HCT116 (cell line): Measurements from ENCODE around the gene USPL1. TPM values are rescaled to one million over a fixed set of nuclear protein-coding genes. Genes with fewer than 3 reads are reported as not detected.
A peak's percentile ranks its signal among the peaks of the same experiment; 100 is the strongest.

ENCODE experiments used
- ATAC-seq: fragments of 200-7000 bp; cut with Tn5 transposase; 2 replicates; pipeline ENCODE4 v1.9.1; 2020; ENCODE audit warnings: mild to moderate bottlenecking, moderate library complexity
- Bru-seq: library from RNA; stranded (reverse); fragments of 400-500 nt; gene quantifications from one replicate; lab custom pipeline; 2021; lab: Mats Ljungman, UMichigan
- BruChase-seq, 2 experiments: library from RNA; stranded (reverse); fragments of 400-500 nt; gene quantifications; one replicate each; lab custom pipeline; 2021; lab: Mats Ljungman, UMichigan
- BruUV-seq: library from RNA; stranded (reverse); fragments of 400-500 nt; replicated peaks from 2 replicates; lab custom pipeline; 2021; lab: Mats Ljungman, UMichigan
- CTCF ChIA-PET: fragments of 300-600 bp; sonication (Branson Sonifier 250); formaldehyde crosslinking; loops from one replicate; lab custom pipeline; 2021; ENCODE audit warnings: antibody characterized with exemption; lab: Charles Lee
- POLR2A ChIA-PET: fragments of 300-600, 350-600 bp; sonication (Branson Sonifier 250); formaldehyde crosslinking; loops from one replicate; lab custom pipeline; 2021; ENCODE audit warnings: antibody characterized with exemption; lab: Charles Lee
- RAD21 ChIA-PET, 2 experiments: fragments of 300-600 bp; sonication (Branson Sonifier 250); formaldehyde crosslinking; loops; one replicate each; lab custom pipeline; 2023; ENCODE audit warnings: low total read pairs in 2 of 2; ENCODE audit not compliant: uncharacterized antibody in 2 of 2, unreplicated experiment in 2 of 2, low non-redundant PET in 1 of 2; lab: Charles Lee
- DNase-seq: peaks from one replicate; pipeline ENCODE4 v3.0.0-alpha.2; 2010; ENCODE audit warnings: low read depth, low spot score
- H2AFZ ChIP-seq: fragments of 200-600 bp; shearing (Covaris generic), sonication (generic); 2 replicates; pipeline ENCODE4 v1.6.1; 2017; ENCODE audit warnings: low read depth, mixed run types, mixed read lengths, antibody characterized with exemption, low read length; ENCODE audit not compliant: poor library complexity, severe bottlenecking
- H3K27ac ChIP-seq: 2 replicates; pipeline ENCODE4 v1.5.1; 2012; ENCODE audit warnings: low read depth, low read length
- H3K27me3 ChIP-seq: fragments of 200-600 bp; sonication (generic); 2 replicates; pipeline ENCODE4 v1.6.1; 2016; ENCODE audit warnings: mixed run types, low read length, mixed read lengths; ENCODE audit not compliant: insufficient read depth
- H3K36me3 ChIP-seq, 2 experiments: fragments of 200-500 bp in 1 of 2; fragments of 200-600 bp in 1 of 2; sonication (Bioruptor generic) in 1 of 2; sonication (generic) in 1 of 2; 2 replicates each; pipeline versions ENCODE4 v1.5.1 to v1.6.1; 2014 to 2016; ENCODE audit warnings: low read length in 2 of 2, inconsistent platforms in 1 of 2, mixed read lengths in 1 of 2, mixed run types in 1 of 2; ENCODE audit not compliant: insufficient read depth in 2 of 2, control insufficient read depth in 1 of 2
- H3K4me1 ChIP-seq, 2 experiments: fragments of 200-600 bp in 1 of 2; sonication (generic) in 1 of 2; 2 replicates each; pipeline versions ENCODE4 v1.5.1 to v1.6.1; 2012 to 2017; ENCODE audit warnings: low read length in 2 of 2, inconsistent platforms in 1 of 2, mild to moderate bottlenecking in 1 of 2, mixed read lengths in 1 of 2, mixed run types in 1 of 2, moderate library complexity in 1 of 2; ENCODE audit not compliant: insufficient read depth in 2 of 2, control insufficient read depth in 1 of 2
- H3K4me2 ChIP-seq: fragments of 200-600 bp; sonication (generic); 2 replicates; pipeline ENCODE4 v1.6.1; 2017; ENCODE audit warnings: mixed run types, low read length, mixed read lengths
- H3K4me3 ChIP-seq, 2 experiments: fragments of 200-600 bp in 1 of 2; sonication (generic) in 1 of 2; replicated peaks in 1 of 2; 2 replicates each; pipeline ENCODE4 v1.5.1; 2011 to 2016; ENCODE audit warnings: low read length in 2 of 2, control low read depth in 1 of 2, low read depth in 1 of 2, mild to moderate bottlenecking in 1 of 2, mixed read lengths in 1 of 2, mixed run types in 1 of 2
- H3K79me2 ChIP-seq: fragments of 200-600 bp; sonication (generic); 2 replicates; pipeline ENCODE4 v1.6.1; 2017; ENCODE audit warnings: mild to moderate bottlenecking, mixed run types, low read length, moderate library complexity, mixed read lengths; ENCODE audit not compliant: insufficient read depth
- H3K9ac ChIP-seq: fragments of 200-600 bp; sonication (generic); 2 replicates; pipeline ENCODE4 v1.6.1; 2016; ENCODE audit warnings: low read length, mixed read lengths
- H3K9me2 ChIP-seq: fragments of 200-600 bp; sonication (generic), shearing (Covaris generic); 2 replicates; pipeline ENCODE4 v1.6.1; 2017; ENCODE audit warnings: mixed run types, mild to moderate bottlenecking, moderate library complexity; ENCODE audit not compliant: insufficient read depth
- H3K9me3 ChIP-seq, 2 experiments: fragments of 200-500 bp in 1 of 2; fragments of 200-600 bp in 1 of 2; sonication (Bioruptor generic) in 1 of 2; sonication (generic) in 1 of 2; 2 replicates each; pipeline ENCODE4 v1.6.1; 2014 to 2017; ENCODE audit warnings: low read length in 2 of 2, mixed read lengths in 2 of 2, inconsistent platforms in 1 of 2, low read depth in 1 of 2, mild to moderate bottlenecking in 1 of 2, mixed run types in 1 of 2, moderate library complexity in 1 of 2; ENCODE audit not compliant: control insufficient read depth in 1 of 2, insufficient read depth in 1 of 2
- H4K20me1 ChIP-seq: fragments of 200-600 bp; sonication (generic), shearing (Covaris generic); 2 replicates; pipeline ENCODE4 v1.6.1; 2017; ENCODE audit warnings: mixed run types, mild to moderate bottlenecking, moderate library complexity; ENCODE audit not compliant: insufficient read depth
- ATF3 ChIP-seq: IDR thresholded peaks from 2 replicates; pipeline ENCODE4 v1.6.1; 2012
- ELF1 ChIP-seq: IDR thresholded peaks from 2 replicates; pipeline ENCODE4 v1.6.1; 2012; ENCODE audit warnings: low read depth, borderline replicate concordance
- EZH2 ChIP-seq: fragments of 200-600 bp; sonication (generic); IDR thresholded peaks from 2 replicates; pipeline ENCODE4 v1.6.1; 2017; ENCODE audit warnings: antibody characterized with exemption, mixed run types
- EZH2phosphoT487 ChIP-seq: fragments of 200-600 bp; IDR thresholded peaks from 2 replicates; pipeline ENCODE4 v1.6.1; 2018; ENCODE audit warnings: antibody characterized with exemption, borderline replicate concordance
- JUND ChIP-seq: IDR thresholded peaks from 2 replicates; pipeline ENCODE4 v1.6.1; 2012
- POLR2A ChIP-seq: IDR thresholded peaks from 2 replicates; pipeline ENCODE4 v1.7.0; 2011; ENCODE audit warnings: borderline replicate concordance; ENCODE audit not compliant: insufficient read depth, insufficient read length; ENCODE audit errors: extremely low read depth
- POLR2AphosphoS5 ChIP-seq: IDR thresholded peaks from 2 replicates; pipeline ENCODE4 v1.6.1; 2011; ENCODE audit warnings: mild to moderate bottlenecking, low read depth, low read length, moderate library complexity
- SRF ChIP-seq: IDR thresholded peaks from 2 replicates; pipeline ENCODE4 v1.6.1; 2012; ENCODE audit warnings: low read depth
- TCF7L2 ChIP-seq: IDR thresholded peaks from 2 replicates; pipeline ENCODE4 v1.7.0; 2011; ENCODE audit warnings: borderline replicate concordance, inconsistent platforms; ENCODE audit not compliant: insufficient read depth, insufficient read length; ENCODE audit errors: extremely low read depth
- YY1 ChIP-seq: IDR thresholded peaks from 2 replicates; pipeline ENCODE4 v1.6.1; 2011; ENCODE audit warnings: low read length, low read depth, moderate library complexity, mild to moderate bottlenecking; ENCODE audit not compliant: insufficient replicate concordance; ENCODE audit errors: extremely low read depth
- ZBTB33 ChIP-seq: IDR thresholded peaks from 2 replicates; pipeline ENCODE4 v1.6.1; 2011; ENCODE audit warnings: mild to moderate bottlenecking, low read length, moderate library complexity; ENCODE audit not compliant: insufficient replicate concordance; ENCODE audit errors: extremely low read depth
- ZFX ChIP-seq: fragments of 450-650 bp; IDR thresholded peaks from 2 replicates; pipeline ENCODE4 v1.6.1; 2017
- ZNF274 ChIP-seq: fragments of 200-500 bp; sonication (Bioruptor generic); IDR thresholded peaks from 2 replicates; pipeline ENCODE4 v1.6.1; 2014; ENCODE audit warnings: mild to moderate bottlenecking, low read depth, low read length, inconsistent platforms
- intact Hi-C: fragments of 100-400 bp; cut with micrococcal nuclease; formaldehyde crosslinking; loops from 2 replicates; pipeline ENCODE4 v1.10.0; 2022
- long read RNA-seq: library from polyadenylated mRNA; unstranded; transcript quantifications from one replicate; pipeline ENCODE4 v2.0.0, GENCODE V29; 2021; ENCODE audit not compliant: unreplicated experiment
- polyA plus RNA-seq: library from polyadenylated mRNA; unstranded; fragments of >200 nt; gene quantifications from 2 replicates; pipeline ENCODE4 v1.2.1, GENCODE V29; 2012; ENCODE audit warnings: missing spikeins
- total RNA-seq: library from RNA; stranded (reverse); gene quantifications from one replicate; pipeline ENCODE4 v1.2.1, GENCODE V29; 2021; ENCODE audit not compliant: unreplicated experiment
- TF ChIP-seq, protein P1 (sequence below): IDR thresholded peaks from 2 replicates; pipeline ENCODE4 v1.6.1; 2012
- TF ChIP-seq, protein P2 (sequence below), 3 experiments: fragments of 200-600 bp in 1 of 3; sonication (generic) in 1 of 3; IDR thresholded peaks in 2 of 3; conservative IDR thresholded peaks in 1 of 3; 2 replicates each; pipeline ENCODE4 v1.5.1; 2012 to 2017; ENCODE audit warnings: low read depth in 2 of 3, low read length in 2 of 3, antibody characterized with exemption in 1 of 3, borderline replicate concordance in 1 of 3, control low read depth in 1 of 3, mild to moderate bottlenecking in 1 of 3, mixed read lengths in 1 of 3, mixed run types in 1 of 3, moderate library complexity in 1 of 3; ENCODE audit not compliant: insufficient read depth in 1 of 3

The USPL1 gene
- total RNA-seq (19.7 TPM), Bru-seq, nascent RNA (percentile 92 among the genes with signal in this experiment), BruChase-seq, experiment 1, labeled RNA remaining after a 6-hour chase (percentile 72 among the genes with signal in this experiment), BruChase-seq, experiment 2, labeled RNA remaining after a 2-hour chase (percentile 85 among the genes with signal in this experiment)
- polyA plus RNA-seq, result 4.9 and 8.1 TPM in 2 replicates
- long read RNA-seq, full-length matches to known transcripts, result 2 of 17 reads
- long read RNA-seq, partial matches to known transcripts, result 2 of 17 reads
- long read RNA-seq, other reads (novel, unspliced or antisense), result 13 of 17 reads

DNA sequence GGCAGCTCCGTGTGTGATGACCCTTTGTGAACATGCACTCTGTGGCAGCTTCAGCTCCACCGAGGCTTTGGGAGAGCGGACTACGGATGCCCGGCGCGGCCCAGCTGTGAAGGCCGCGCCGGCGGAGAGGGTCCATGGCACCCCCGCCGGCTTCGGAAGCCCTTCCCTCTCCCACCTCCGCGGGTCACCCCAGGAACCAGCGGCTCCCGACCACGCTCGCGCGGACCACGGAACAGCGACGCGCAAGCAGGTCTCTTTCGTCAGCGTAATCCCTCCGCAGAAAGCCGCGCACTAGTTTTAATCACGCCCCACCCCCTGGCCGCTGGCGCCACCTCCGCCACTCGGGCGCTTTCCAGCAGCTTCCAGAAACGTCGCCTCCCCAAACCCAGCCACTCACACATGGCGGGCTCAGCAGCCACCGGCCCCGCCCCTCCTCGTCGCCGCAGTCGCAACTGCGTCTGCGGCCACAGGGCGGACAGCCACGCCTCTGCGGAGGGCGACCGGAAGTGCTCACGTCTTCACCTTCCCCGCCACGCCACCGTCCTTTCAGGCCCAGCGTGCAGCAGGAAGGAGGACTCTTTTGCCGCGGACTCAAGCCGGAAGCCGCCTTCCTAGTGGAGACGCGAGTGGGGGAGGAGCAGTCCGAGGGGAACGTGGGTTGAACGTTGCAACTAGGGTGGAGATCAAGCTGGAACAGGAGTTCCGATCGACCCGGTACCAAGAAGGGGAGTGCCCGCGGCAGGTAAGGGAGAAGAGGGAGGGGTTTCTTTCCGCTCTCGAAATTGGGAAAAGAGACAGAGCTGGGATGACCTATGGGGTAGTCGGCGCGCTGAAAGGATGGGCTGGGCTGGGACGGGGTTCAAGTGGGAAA lies at the start of gene USPL1:
Gene USPL1 (plus strand): TSS at position 606 of the 871 bp plus-strand sequence. CDS start 3,221 bp downstream, outside the sequence.
- no TSS peak for BruUV-seq
- peak; percentile 91 for ATAC-seq
- peak within 1 kb of the TSS; percentile 97 for H3K27ac ChIP-seq

More for the DNA sequence above, at the start of gene USPL1:
- ChIA-PET CTCF (interaction anchor here (0.9 to 1.0 kb wide), 3 partner anchors 36 to 485 kb away, joined by 3 to 4 read pairs (median 3); no protein-coding TSS in a partner anchor), RAD21 (no interaction called here), POLR2A (interaction anchor here (1.0 to 1.2 kb wide), 3 partner anchors 10 to 189 kb away, joined by 3 to 5 read pairs (median 4); partner anchors contain the start of gene HMGB1)
- H3K79me2 ChIP-seq, result peaks cover 78% of the 10 kb centered on the region
- H3K4me2 ChIP-seq, result peak within 1 kb of the TSS; percentile 91
- H3K36me3 ChIP-seq, result peaks cover 7 to 12% of the 10 kb centered on the region in 2 experiments; a peak in 2 of 4 replicates
- H2AFZ ChIP-seq, result no peak within 1 kb of the TSS
- H3K4me1 ChIP-seq, result peaks cover 18 to 36% of the 10 kb centered on the region in 2 experiments
- H4K20me1 ChIP-seq, result peaks cover 13% of the 10 kb centered on the region; the same call in 1 of the 2 replicates
- H3K9ac ChIP-seq, result peak within 1 kb of the TSS; percentile 91
- intact Hi-C loops, result loop anchor here (1.0 to 10.0 kb wide), 5 partner anchors 125 to 427 kb away; partner anchors contain the start of gene HMGB1
- no peaks in the 10 kb centered on the region for H3K27me3 ChIP-seq
- TF ChIP-seq EZH2 (no peak), TCF7L2 (peak; percentile 81), JUND (no peak), ELF1 (no peak), EZH2phosphoT487 (no peak), POLR2AphosphoS5 (peak; percentile 79), ZBTB33 (peak; percentile 70), ZNF274 (no peak), ZFX (peak; percentile 67), ATF3 (no peak), SRF (no peak), POLR2A (peak; percentile 58), YY1 (peak; percentile 82)
- TF ChIP-seq, protein P1, sequence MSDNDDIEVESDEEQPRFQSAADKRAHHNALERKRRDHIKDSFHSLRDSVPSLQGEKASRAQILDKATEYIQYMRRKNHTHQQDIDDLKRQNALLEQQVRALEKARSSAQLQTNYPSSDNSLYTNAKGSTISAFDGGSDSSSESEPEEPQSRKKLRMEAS, result no peak
- TF ChIP-seq, protein P2, sequence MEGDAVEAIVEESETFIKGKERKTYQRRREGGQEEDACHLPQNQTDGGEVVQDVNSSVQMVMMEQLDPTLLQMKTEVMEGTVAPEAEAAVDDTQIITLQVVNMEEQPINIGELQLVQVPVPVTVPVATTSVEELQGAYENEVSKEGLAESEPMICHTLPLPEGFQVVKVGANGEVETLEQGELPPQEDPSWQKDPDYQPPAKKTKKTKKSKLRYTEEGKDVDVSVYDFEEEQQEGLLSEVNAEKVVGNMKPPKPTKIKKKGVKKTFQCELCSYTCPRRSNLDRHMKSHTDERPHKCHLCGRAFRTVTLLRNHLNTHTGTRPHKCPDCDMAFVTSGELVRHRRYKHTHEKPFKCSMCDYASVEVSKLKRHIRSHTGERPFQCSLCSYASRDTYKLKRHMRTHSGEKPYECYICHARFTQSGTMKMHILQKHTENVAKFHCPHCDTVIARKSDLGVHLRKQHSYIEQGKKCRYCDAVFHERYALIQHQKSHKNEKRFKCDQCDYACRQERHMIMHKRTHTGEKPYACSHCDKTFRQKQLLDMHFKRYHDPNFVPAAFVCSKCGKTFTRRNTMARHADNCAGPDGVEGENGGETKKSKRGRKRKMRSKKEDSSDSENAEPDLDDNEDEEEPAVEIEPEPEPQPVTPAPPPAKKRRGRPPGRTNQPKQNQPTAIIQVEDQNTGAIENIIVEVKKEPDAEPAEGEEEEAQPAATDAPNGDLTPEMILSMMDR (IDR thresholded peaks at IDR 0.05 in 2 of 3, conservative IDR thresholded peaks at IDR 0.05 in 1 of 3; ENCODE audit: borderline replicate concordance in 1 of 3, insufficient read depth in 1 of 3, low read depth in 2 of 3, low read length in 2 of 3), result no peak
- H3K9me2 ChIP-seq, result no peaks in the 10 kb centered on the region
- peak within 1 kb of the TSS; percentile 92 for H3K4me3 ChIP-seq
- H3K9me3 ChIP-seq, result no peaks in the 10 kb centered on the region
- DNase-seq, result peak; percentile 98
